ENCODE results near the gene AKAP12.
"Not testable (repeated sequence)": the region's sequence is repeated elsewhere in the genome, so short reads cannot be mapped to it uniquely, and the experiment has no call there.

AKAP12 gene

GRCh38 chr6:151350442-151351145 is 110.8 kb downstream of the AKAP12 start:
- no peak for DNase-seq

- DNase-seq = no peak
Observed at GRCh38 chr6:151351146-151351700, 111.5 kb downstream of the AKAP12 start.

GRCh38 chr6:151351731-151352130 is 112.0 kb downstream of the AKAP12 start:
- DNase-seq = no peak

- no peak for DNase-seq
Observed at GRCh38 chr6:151352410-151353396, 112.9 kb downstream of the AKAP12 start.

- DNase-seq = no peak
Observed at GRCh38 chr6:151353795-151354194, 114.0 kb downstream of the AKAP12 start.

- not testable (repeated sequence) for DNase-seq
Observed at GRCh38 chr6:151356983-151357382, 117.2 kb downstream of the AKAP12 start.

- DNase-seq = no peak
Observed at GRCh38 chr6:151357758-151358436, 118.1 kb downstream of the AKAP12 start.

- DNase-seq = no peak
Observed at GRCh38 chr6:151358475-151358874, 118.7 kb downstream of the AKAP12 start.

- DNase-seq = no peak
Observed at GRCh38 chr6:151359486-151359885, 119.7 kb downstream of the AKAP12 start.

GRCh38 chr6:151365233-151365632 is 125.5 kb downstream of the AKAP12 start:
- DNase-seq = no peak

- no peak for DNase-seq
Observed at GRCh38 chr6:151370509-151371078, 130.8 kb downstream of the AKAP12 start.

GRCh38 chr6:151372164-151372563 is 132.4 kb downstream of the AKAP12 start:
- DNase-seq = no peak

GRCh38 chr6:151374036-151374683 is 134.4 kb downstream of the AKAP12 start:
- DNase-seq = no peak

- no peak for DNase-seq
Observed at GRCh38 chr6:151375833-151376232, 136.1 kb downstream of the AKAP12 start.

- no peak for DNase-seq
Observed at GRCh38 chr6:151376440-151376839, 136.7 kb downstream of the AKAP12 start.

GRCh38 chr6:151377095-151377494 is 137.3 kb downstream of the AKAP12 start:
- no peak for DNase-seq

- DNase-seq = no peak
Observed at GRCh38 chr6:151379933-151380847, 140.4 kb downstream of the AKAP12 start.

GRCh38 chr6:151380848-151381205 is 141.1 kb downstream of the AKAP12 start:
- no peak for DNase-seq

- no peak for DNase-seq
Observed at GRCh38 chr6:151381722-151382121, 142.0 kb downstream of the AKAP12 start.

GRCh38 chr6:151382631-151383030 is 142.9 kb downstream of the AKAP12 start:
- DNase-seq = not testable (repeated sequence)

- DNase-seq = no peak
Observed at GRCh38 chr6:151384151-151384550, 144.4 kb downstream of the AKAP12 start.
